ENCODE measurements around the gene TMEM39A. TPM values are rescaled to one million over a fixed set of nuclear protein-coding genes. Genes with fewer than 3 reads are reported as not detected.

The TMEM39A gene
- total RNA-seq, 1 donor from 2014 or later, result 12.2 TPM

DNA sequence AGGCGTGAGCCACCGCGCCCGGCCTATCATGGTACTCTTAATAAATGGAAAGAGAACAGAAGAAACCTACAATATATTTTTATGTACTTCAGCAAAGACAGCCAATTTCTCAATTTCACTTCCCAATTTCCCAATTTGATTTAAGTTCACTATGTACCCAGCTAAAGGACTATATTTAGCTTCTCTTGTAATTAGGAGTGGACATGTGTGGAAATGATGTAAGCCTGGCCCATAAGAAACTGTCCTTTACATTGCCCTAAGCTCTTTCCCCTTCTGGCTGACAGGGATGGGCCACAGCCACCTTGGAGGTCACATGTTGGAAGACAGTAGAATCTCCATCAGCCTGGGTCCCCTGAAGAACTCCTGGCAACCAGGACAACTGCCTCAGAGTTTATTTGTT, 6.2 kb downstream of the TMEM39A start:
- DNase-seq, result no peak

DNA sequence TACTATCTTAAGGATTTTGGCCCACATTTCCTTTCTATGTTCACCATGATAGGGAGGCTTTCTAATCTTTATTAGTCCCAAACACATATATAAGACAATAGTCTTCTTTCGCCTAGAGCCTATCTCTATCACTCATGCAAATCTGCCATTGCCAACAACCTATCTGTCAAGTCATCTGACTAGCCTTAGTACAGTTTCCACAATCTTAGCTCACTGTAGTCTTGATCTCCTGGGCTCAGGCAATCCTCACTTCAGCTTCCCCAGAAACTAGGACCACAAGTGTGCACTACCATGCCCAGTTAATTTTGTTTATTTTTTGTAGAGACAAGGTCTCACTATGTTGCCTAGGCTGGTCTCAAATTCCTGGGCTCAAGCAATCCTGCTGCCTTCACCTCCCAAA, 6.9 kb downstream of the TMEM39A start:
- intact Hi-C loops (cut with micrococcal nuclease), result no loop called here
- Histone ChIP-seq H3K4me1 (peaks cover 53% of the 10 kb centered on the region), H3K9me3 (replicated peaks) (no peaks in the 10 kb centered on the region), H3K27ac (replicated peaks) (no peak overlapping the region), H3K36me3 (peaks cover 96% of the 10 kb centered on the region), H3K4me3 (no peak overlapping the region), H3K27me3 (ENCODE audit: low read depth) (no peaks in the 10 kb centered on the region)
- TF ChIP-seq, protein P1, sequence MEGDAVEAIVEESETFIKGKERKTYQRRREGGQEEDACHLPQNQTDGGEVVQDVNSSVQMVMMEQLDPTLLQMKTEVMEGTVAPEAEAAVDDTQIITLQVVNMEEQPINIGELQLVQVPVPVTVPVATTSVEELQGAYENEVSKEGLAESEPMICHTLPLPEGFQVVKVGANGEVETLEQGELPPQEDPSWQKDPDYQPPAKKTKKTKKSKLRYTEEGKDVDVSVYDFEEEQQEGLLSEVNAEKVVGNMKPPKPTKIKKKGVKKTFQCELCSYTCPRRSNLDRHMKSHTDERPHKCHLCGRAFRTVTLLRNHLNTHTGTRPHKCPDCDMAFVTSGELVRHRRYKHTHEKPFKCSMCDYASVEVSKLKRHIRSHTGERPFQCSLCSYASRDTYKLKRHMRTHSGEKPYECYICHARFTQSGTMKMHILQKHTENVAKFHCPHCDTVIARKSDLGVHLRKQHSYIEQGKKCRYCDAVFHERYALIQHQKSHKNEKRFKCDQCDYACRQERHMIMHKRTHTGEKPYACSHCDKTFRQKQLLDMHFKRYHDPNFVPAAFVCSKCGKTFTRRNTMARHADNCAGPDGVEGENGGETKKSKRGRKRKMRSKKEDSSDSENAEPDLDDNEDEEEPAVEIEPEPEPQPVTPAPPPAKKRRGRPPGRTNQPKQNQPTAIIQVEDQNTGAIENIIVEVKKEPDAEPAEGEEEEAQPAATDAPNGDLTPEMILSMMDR (IDR thresholded peaks at IDR 0.05; ENCODE audit: borderline replicate concordance), result no peak
- DNase-seq, result no peak

More for the DNA sequence above, 6.2 kb downstream of the TMEM39A start:
- H3K9me3 ChIP-seq (replicated peaks), result no peaks in the 10 kb centered on the region
- peaks cover 93% of the 10 kb centered on the region for H3K36me3 ChIP-seq
- intact Hi-C loops (cut with micrococcal nuclease), result no loop called here
- TF ChIP-seq, protein P1 (IDR thresholded peaks at IDR 0.05; ENCODE audit: borderline replicate concordance), result no peak
- H3K27me3 ChIP-seq (ENCODE audit: low read depth), result no peaks in the 10 kb centered on the region
- no peak overlapping the region for H3K4me3 ChIP-seq
- H3K4me1 ChIP-seq, result peaks cover 61% of the 10 kb centered on the region
- H3K27ac ChIP-seq (replicated peaks), result no peak overlapping the region

- peaks cover 33% of the 10 kb centered on the region for H3K4me1 ChIP-seq
- no peaks in the 10 kb centered on the region for H3K27me3 ChIP-seq (ENCODE audit: low read depth)
- H3K36me3 ChIP-seq, result peaks cover 98% of the 10 kb centered on the region
- TF ChIP-seq, protein P1 (IDR thresholded peaks at IDR 0.05; ENCODE audit: borderline replicate concordance), result no peak
- intact Hi-C loops (cut with micrococcal nuclease), result no loop called here
- no peak overlapping the region for H3K4me3 ChIP-seq
- H3K27ac ChIP-seq (replicated peaks), result no peak overlapping the region
- no peaks in the 10 kb centered on the region for H3K9me3 ChIP-seq (replicated peaks)
- no peak for DNase-seq
Measured at GRCh38 chr3:119453822-119454221, 9.6 kb downstream of the TMEM39A start.

DNA sequence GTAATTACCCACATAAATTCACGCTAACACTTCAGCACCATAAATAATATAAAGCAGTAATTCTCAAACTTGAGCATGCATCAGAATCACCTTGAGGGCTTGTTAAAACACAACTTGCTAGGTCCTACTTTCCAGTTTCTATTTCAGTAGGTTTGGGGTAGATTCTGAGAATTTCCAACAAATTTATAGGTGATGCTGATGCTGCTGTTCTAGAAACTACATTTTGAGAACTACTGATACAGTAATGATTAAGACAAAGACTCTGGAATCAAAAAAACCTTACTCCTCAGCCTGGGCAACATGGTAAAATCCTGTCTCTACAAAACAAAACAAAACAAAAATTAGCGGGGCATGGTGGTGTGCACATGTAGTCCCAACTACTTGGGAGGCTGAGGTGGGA, 18.8 kb downstream of the TMEM39A start:
- TF ChIP-seq, protein P1 (IDR thresholded peaks at IDR 0.05; ENCODE audit: borderline replicate concordance), result no peak
- no peak overlapping the region for H3K27ac ChIP-seq (replicated peaks)
- intact Hi-C loops (cut with micrococcal nuclease), result no loop called here
- H3K4me1 ChIP-seq, result no peaks in the 10 kb centered on the region
- no peaks in the 10 kb centered on the region for H3K9me3 ChIP-seq (replicated peaks)
- peaks cover 81% of the 10 kb centered on the region for H3K36me3 ChIP-seq
- no peak overlapping the region for H3K4me3 ChIP-seq
- H3K27me3 ChIP-seq (ENCODE audit: low read depth), result no peaks in the 10 kb centered on the region
- no peak for DNase-seq

DNA sequence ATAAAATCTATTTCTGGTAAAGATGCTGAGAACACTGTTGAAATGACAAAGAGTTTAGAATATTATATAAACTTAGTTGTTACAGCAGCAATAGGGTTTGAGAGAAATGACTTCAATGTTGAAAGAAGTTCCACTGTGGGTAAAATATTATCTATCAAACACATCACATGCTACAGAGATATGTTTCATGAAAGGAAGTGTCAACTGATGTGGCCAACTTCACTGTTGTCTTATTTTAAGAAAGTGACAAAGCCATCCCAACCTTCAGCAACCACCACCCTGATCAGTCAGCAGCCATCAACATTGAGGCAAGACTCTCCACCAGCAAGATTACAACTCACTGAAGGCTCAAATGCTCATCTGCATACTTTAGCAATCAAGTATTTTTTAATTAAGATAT, 20.2 kb downstream of the TMEM39A start:
- Histone ChIP-seq H3K36me3 (peaks cover 69% of the 10 kb centered on the region), H3K9me3 (replicated peaks) (no peaks in the 10 kb centered on the region), H3K27me3 (ENCODE audit: low read depth) (no peaks in the 10 kb centered on the region), H3K27ac (replicated peaks) (no peak overlapping the region), H3K4me1 (peaks cover 5% of the 10 kb centered on the region), H3K4me3 (no peak overlapping the region)
- intact Hi-C loops (cut with micrococcal nuclease), result no loop called here
- DNase-seq, result no peak
- TF ChIP-seq, protein P1 (IDR thresholded peaks at IDR 0.05; ENCODE audit: borderline replicate concordance), result no peak

Data from left ventricle myocardium inferior (tissue), 1 donor.